MM.1S (cell line): ENCODE results near the gene SLC45A2.

Experiments used
- EZH2 ChIP-seq: fragments of 300-600 bp; sonication (generic); optimal IDR thresholded peaks from 2 replicates; pipeline ENCODE3; 2017; ENCODE audit warnings: low read depth, mild to moderate bottlenecking, antibody characterized with exemption, low read length, mixed read lengths
- EZH2phosphoT487 ChIP-seq: fragments of 300-600 bp; sonication (generic); IDR thresholded peaks from 2 replicates; pipeline ENCODE4 v1.6.1; 2018; ENCODE audit warnings: antibody characterized with exemption, low read length
- TF ChIP-seq, protein P1 (sequence below): fragments of 300-600 bp; sonication (generic); IDR thresholded peaks from 2 replicates; pipeline ENCODE4 v1.5.1; 2016; ENCODE audit warnings: antibody characterized with exemption, low read length, mixed read lengths

- TF ChIP-seq, protein P1, sequence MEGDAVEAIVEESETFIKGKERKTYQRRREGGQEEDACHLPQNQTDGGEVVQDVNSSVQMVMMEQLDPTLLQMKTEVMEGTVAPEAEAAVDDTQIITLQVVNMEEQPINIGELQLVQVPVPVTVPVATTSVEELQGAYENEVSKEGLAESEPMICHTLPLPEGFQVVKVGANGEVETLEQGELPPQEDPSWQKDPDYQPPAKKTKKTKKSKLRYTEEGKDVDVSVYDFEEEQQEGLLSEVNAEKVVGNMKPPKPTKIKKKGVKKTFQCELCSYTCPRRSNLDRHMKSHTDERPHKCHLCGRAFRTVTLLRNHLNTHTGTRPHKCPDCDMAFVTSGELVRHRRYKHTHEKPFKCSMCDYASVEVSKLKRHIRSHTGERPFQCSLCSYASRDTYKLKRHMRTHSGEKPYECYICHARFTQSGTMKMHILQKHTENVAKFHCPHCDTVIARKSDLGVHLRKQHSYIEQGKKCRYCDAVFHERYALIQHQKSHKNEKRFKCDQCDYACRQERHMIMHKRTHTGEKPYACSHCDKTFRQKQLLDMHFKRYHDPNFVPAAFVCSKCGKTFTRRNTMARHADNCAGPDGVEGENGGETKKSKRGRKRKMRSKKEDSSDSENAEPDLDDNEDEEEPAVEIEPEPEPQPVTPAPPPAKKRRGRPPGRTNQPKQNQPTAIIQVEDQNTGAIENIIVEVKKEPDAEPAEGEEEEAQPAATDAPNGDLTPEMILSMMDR: no peak
- no peak for TF ChIP-seq EZH2
- TF ChIP-seq EZH2phosphoT487: no peak
Observed at GRCh38 chr5:33964132-33964700, 20.3 kb downstream of the SLC45A2 start.
